Mesenchymal stem cell (in vitro differentiated cells and primary cell): ENCODE measurements around the gene MLKL.
A peak's percentile ranks its signal among the peaks of the same experiment; 100 is the strongest.

ENCODE experiments used
- DNase-seq: peaks from one replicate; pipeline ENCODE4 v3.0.0-alpha.2; 2013
- H2AFZ ChIP-seq: one replicate; pipeline ENCODE4 v1.6.1; 2013; ENCODE audit warnings: low read depth, mild to moderate bottlenecking, control low read depth, inconsistent platforms, low read length, moderate library complexity
- H2AK5ac ChIP-seq: 2 replicates; pipeline ENCODE4 v1.6.1; 2013; ENCODE audit warnings: low read length, moderate library complexity, mild to moderate bottlenecking, inconsistent platforms; ENCODE audit not compliant: severe bottlenecking
- H2BK120ac ChIP-seq: one replicate; pipeline ENCODE4 v1.6.1; 2013; ENCODE audit warnings: low read depth, mild to moderate bottlenecking, inconsistent platforms, low read length, moderate library complexity
- H2BK12ac ChIP-seq, 2 experiments: one replicate each; pipeline ENCODE4 v1.6.1; 2013; ENCODE audit warnings: inconsistent platforms in 2 of 2, low read length in 2 of 2, mild to moderate bottlenecking in 2 of 2, moderate library complexity in 2 of 2, control low read depth in 1 of 2
- H2BK15ac ChIP-seq: one replicate; pipeline ENCODE4 v1.6.1; 2013; ENCODE audit warnings: mild to moderate bottlenecking, low read depth, inconsistent platforms; ENCODE audit not compliant: poor library complexity, severe bottlenecking
- H2BK5ac ChIP-seq: 2 replicates; pipeline ENCODE4 v1.6.1; 2013; ENCODE audit warnings: low read depth, mild to moderate bottlenecking, low read length, control low read depth, inconsistent platforms; ENCODE audit not compliant: poor library complexity, severe bottlenecking
- H3K14ac ChIP-seq, 2 experiments: one replicate each; pipeline ENCODE4 v1.6.1; 2013; ENCODE audit warnings: inconsistent platforms in 2 of 2, low read length in 2 of 2, control low read depth in 1 of 2, mild to moderate bottlenecking in 1 of 2, moderate library complexity in 1 of 2
- H3K18ac ChIP-seq, 2 experiments: one replicate each; pipeline ENCODE4 v1.6.1; 2013; ENCODE audit warnings: inconsistent platforms in 2 of 2, low read length in 2 of 2, control low read depth in 1 of 2, low read depth in 1 of 2, mild to moderate bottlenecking in 1 of 2
- H3K23ac ChIP-seq, 2 experiments: one replicate each; pipeline ENCODE4 v1.6.1; 2013; ENCODE audit warnings: inconsistent platforms in 2 of 2, low read length in 2 of 2, mild to moderate bottlenecking in 2 of 2, moderate library complexity in 2 of 2, control low read depth in 1 of 2
- H3K27ac ChIP-seq: 2 replicates; pipeline ENCODE4 v1.5.1; 2013; ENCODE audit warnings: mild to moderate bottlenecking, moderate library complexity, low read length, control low read depth, inconsistent platforms; ENCODE audit not compliant: poor library complexity, severe bottlenecking
- H3K27me3 ChIP-seq, 2 experiments: 2 replicates each; pipeline versions ENCODE4 v1.6.1 to v1.7.0; 2013; ENCODE audit warnings: low read length in 2 of 2, mild to moderate bottlenecking in 2 of 2, moderate library complexity in 2 of 2, control low read depth in 1 of 2, inconsistent platforms in 1 of 2; ENCODE audit not compliant: control insufficient read depth in 1 of 2, insufficient read depth in 1 of 2
- H3K36me3 ChIP-seq, 2 experiments: 2 replicates each; pipeline versions ENCODE4 v1.6.1 to v1.7.0; 2013; ENCODE audit warnings: low read length in 2 of 2, control low read depth in 1 of 2, inconsistent platforms in 1 of 2, low read depth in 1 of 2, mild to moderate bottlenecking in 1 of 2; ENCODE audit not compliant: insufficient read depth in 2 of 2, control insufficient read depth in 1 of 2
- H3K4ac ChIP-seq, 2 experiments: one replicate each; pipeline ENCODE4 v1.6.1; 2013; ENCODE audit warnings: inconsistent platforms in 2 of 2, low read length in 2 of 2, mild to moderate bottlenecking in 2 of 2, moderate library complexity in 2 of 2, control low read depth in 1 of 2, low read depth in 1 of 2
- H3K4me1 ChIP-seq: 2 replicates; pipeline ENCODE4 v1.6.1; 2013; ENCODE audit warnings: low read depth, low read length, control low read depth; ENCODE audit not compliant: control insufficient read depth, insufficient read depth
- H3K4me2 ChIP-seq: 2 replicates; pipeline ENCODE4 v1.6.1; 2013; ENCODE audit warnings: low read length, mild to moderate bottlenecking, inconsistent platforms; ENCODE audit not compliant: poor library complexity, severe bottlenecking
- H3K4me3 ChIP-seq, 2 experiments: 2 replicates each; pipeline versions ENCODE4 v1.5.1 to v1.7.0; 2013; ENCODE audit warnings: low read length in 2 of 2, mild to moderate bottlenecking in 2 of 2, control low read depth in 1 of 2, low read depth in 1 of 2; ENCODE audit not compliant: insufficient read depth in 1 of 2
- H3K79me1 ChIP-seq: replicated peaks from 2 replicates; pipeline ENCODE4 v1.6.1; 2013; ENCODE audit warnings: mild to moderate bottlenecking, control low read depth, low read length, inconsistent platforms; ENCODE audit not compliant: poor library complexity, severe bottlenecking
- H3K9ac ChIP-seq: 2 replicates; pipeline ENCODE4 v1.7.0; 2013; ENCODE audit warnings: mild to moderate bottlenecking, low read length, moderate library complexity
- H3K9me3 ChIP-seq: 2 replicates; pipeline ENCODE4 v1.7.0; 2013; ENCODE audit warnings: mild to moderate bottlenecking, low read length; ENCODE audit not compliant: control insufficient read depth
- H4K8ac ChIP-seq: one replicate; pipeline ENCODE4 v1.6.1; 2013; ENCODE audit warnings: inconsistent platforms, mild to moderate bottlenecking, low read length, moderate library complexity
- H4K91ac ChIP-seq: one replicate; pipeline ENCODE4 v1.6.1; 2013; ENCODE audit warnings: mild to moderate bottlenecking, low read length, inconsistent platforms
- WGBS: methylation state at CpG from one replicate; pipeline ENCODE4 v1.1.7; 2013; ENCODE audit warnings: mixed read lengths; 5-methylcytosine and 5-hydroxymethylcytosine counted together

MLKL gene

DNA sequence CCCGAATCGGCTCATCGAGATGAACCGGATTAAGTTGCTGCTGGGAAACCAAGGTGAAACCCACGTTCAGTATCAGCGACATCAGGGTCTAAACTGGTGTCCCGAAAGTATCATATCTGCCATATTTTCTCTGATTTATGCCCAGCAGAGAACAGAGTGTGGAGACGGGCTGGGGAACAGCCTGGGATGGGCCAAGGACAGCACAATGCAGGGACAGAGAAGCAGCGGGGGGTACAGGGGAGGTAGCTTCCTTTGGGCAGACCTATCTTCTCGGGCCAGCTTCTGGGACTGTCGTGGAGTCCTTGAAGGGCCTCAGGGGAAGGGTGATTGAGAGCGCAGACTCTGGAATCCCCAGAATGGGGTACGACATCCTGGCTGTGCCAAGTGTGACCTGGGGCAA lies 17.5 kb upstream of the MLKL start:
- no peak overlapping the region for H3K14ac ChIP-seq
- H3K23ac ChIP-seq = no peak overlapping the region
- no peak overlapping the region for H3K4ac ChIP-seq
- no peak for DNase-seq
- no peak overlapping the region for H2BK5ac ChIP-seq
- no peaks in the 10 kb centered on the region for H3K36me3 ChIP-seq
- no peak overlapping the region for H4K8ac ChIP-seq
- no peak overlapping the region for H2BK120ac ChIP-seq
- no peak overlapping the region for H3K4me2 ChIP-seq
- H3K4me1 ChIP-seq = no peaks in the 10 kb centered on the region
- peaks cover 3 to 53% of the 10 kb centered on the region in 2 experiments for H3K27me3 ChIP-seq
- no peaks in the 10 kb centered on the region for H3K9me3 ChIP-seq
- no peak overlapping the region for H3K9ac ChIP-seq
- H2BK15ac ChIP-seq = no peak overlapping the region
- no peak overlapping the region for H4K91ac ChIP-seq
- H3K79me1 ChIP-seq = no peaks in the 10 kb centered on the region
- H3K4me3 ChIP-seq = no peak overlapping the region
- no peak overlapping the region for H2BK12ac ChIP-seq
- WGBS = 90% methylated on average over 13 of the region's 13 CpGs
- no peak overlapping the region for H2AFZ ChIP-seq
- no peak overlapping the region for H3K18ac ChIP-seq
- no peak overlapping the region for H3K27ac ChIP-seq
- H2AK5ac ChIP-seq = no peak overlapping the region

DNA sequence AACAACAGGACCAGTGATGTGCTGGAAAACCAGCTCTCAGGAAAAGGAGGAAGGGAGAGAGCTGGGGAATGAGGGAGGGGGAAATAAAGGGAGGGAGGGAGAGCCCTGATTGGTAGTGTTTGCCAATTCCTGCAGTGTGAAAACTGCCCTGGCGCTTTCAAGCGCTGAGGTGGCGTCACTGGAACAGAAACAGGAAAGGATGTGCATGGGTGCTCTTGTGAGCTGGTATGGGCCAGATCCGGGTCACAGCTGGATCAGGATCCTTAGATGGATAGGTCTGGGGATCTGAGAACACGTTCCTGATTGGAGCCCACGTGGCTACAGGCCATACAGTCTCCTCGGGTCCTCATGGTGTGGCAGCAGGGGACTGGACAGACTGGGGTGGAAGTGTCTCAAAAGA lies 16.7 kb upstream of the MLKL start:
- no peak overlapping the region for H2BK5ac ChIP-seq
- peaks cover 3 to 55% of the 10 kb centered on the region in 2 experiments for H3K27me3 ChIP-seq
- H3K9ac ChIP-seq = no peak overlapping the region
- no peak overlapping the region for H2BK12ac ChIP-seq
- no peak overlapping the region for H2BK120ac ChIP-seq
- H3K9me3 ChIP-seq = no peaks in the 10 kb centered on the region
- WGBS = 85% methylated on average over 7 of the region's 7 CpGs
- H3K4me3 ChIP-seq = no peak overlapping the region
- H3K4me1 ChIP-seq = no peaks in the 10 kb centered on the region
- no peak overlapping the region for H3K4ac ChIP-seq
- H4K8ac ChIP-seq = no peak overlapping the region
- H2AK5ac ChIP-seq = no peak overlapping the region
- peak overlapping the region in 1 of 2 experiments; percentile 26 for H3K14ac ChIP-seq
- no peak overlapping the region for H2BK15ac ChIP-seq
- no peak for DNase-seq
- no peaks in the 10 kb centered on the region for H3K79me1 ChIP-seq
- H3K23ac ChIP-seq = no peak overlapping the region
- H3K27ac ChIP-seq = no peak overlapping the region
- H2AFZ ChIP-seq = no peak overlapping the region
- H4K91ac ChIP-seq = no peak overlapping the region
- H3K36me3 ChIP-seq = no peaks in the 10 kb centered on the region
- no peak overlapping the region for H3K4me2 ChIP-seq
- no peak overlapping the region for H3K18ac ChIP-seq

DNA sequence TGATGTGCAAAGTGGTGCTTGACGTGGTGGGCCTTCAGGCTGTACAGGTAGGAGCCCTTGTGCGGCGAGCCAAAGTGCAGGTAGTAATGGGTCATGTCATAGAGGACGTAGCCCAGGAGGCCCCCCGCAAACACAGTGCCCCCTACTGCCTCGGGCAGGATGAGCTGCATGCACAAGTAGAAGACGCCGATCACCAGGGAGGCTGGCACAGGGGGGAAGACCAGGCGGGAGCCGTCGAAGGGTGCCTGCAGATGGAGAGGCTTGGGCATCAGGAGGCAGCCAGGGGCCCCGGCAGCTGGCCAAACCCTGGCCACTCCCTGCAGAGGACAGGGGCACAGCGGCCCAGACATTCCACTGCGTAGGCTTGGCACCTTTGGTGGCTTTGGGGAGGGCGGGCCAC lies 15.7 kb upstream of the MLKL start:
- no peak overlapping the region for H3K4me2 ChIP-seq
- WGBS = 87% methylated on average over 15 of the region's 15 CpGs

DNA sequence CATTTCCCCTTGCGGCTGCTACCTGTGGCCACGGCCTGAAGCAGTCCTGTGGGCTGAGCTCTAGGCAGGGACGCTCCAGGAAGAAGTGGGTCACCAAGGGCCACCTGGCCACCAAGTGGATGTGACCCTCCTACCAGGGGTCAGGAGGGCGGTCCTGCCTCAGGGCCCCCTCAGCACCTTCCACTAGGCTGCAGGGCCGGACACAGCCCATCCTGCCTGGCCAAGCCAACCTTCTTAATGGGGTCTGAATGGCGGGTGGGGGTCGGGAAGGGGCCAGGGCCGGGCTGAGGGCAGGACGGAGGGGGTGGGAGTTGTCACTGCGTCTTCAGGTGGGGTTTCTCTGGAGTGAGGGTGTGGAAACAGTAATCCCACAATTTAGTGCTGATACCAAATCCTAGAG lies 13.2 kb upstream of the MLKL start:
- no peak overlapping the region for H3K4me3 ChIP-seq
- H2BK15ac ChIP-seq = no peak overlapping the region

More for the DNA sequence above, 15.7 kb upstream of the MLKL start:
- Histone ChIP-seq H3K27me3 (peaks cover 8 to 56% of the 10 kb centered on the region in 2 experiments), H2BK12ac (no peak overlapping the region), H3K4me3 (no peak overlapping the region), H3K18ac (no peak overlapping the region), H3K79me1 (no peaks in the 10 kb centered on the region), H2AK5ac (no peak overlapping the region), H3K36me3 (no peaks in the 10 kb centered on the region), H3K9ac (no peak overlapping the region), H3K4me1 (no peaks in the 10 kb centered on the region), H2BK15ac (no peak overlapping the region), H3K9me3 (no peaks in the 10 kb centered on the region), H3K23ac (no peak overlapping the region), H2AFZ (no peak overlapping the region), H3K27ac (no peak overlapping the region), H2BK120ac (no peak overlapping the region), H3K14ac (no peak overlapping the region), H3K4ac (no peak overlapping the region), H2BK5ac (no peak overlapping the region), H4K91ac (no peak overlapping the region), H4K8ac (no peak overlapping the region)
- DNase-seq = no peak

More for the DNA sequence above, 13.2 kb upstream of the MLKL start:
- Histone ChIP-seq H3K9me3 (no peaks in the 10 kb centered on the region), H3K14ac (no peak overlapping the region), H3K18ac (no peak overlapping the region), H2BK12ac (no peak overlapping the region), H3K27ac (no peak overlapping the region), H3K9ac (no peak overlapping the region), H2AFZ (no peak overlapping the region), H4K91ac (no peak overlapping the region), H3K79me1 (no peaks in the 10 kb centered on the region), H3K4me2 (no peak overlapping the region), H3K36me3 (no peaks in the 10 kb centered on the region), H2BK5ac (no peak overlapping the region), H2BK120ac (no peak overlapping the region), H3K4me1 (no peaks in the 10 kb centered on the region), H3K4ac (no peak overlapping the region), H3K27me3 (peaks cover 5 to 40% of the 10 kb centered on the region in 2 experiments), H4K8ac (no peak overlapping the region), H3K23ac (no peak overlapping the region), H2AK5ac (no peak overlapping the region)
- WGBS = 75% methylated on average over 10 of the region's 10 CpGs
- no peak for DNase-seq
